ENCODE results near the gene NRXN3.

NRXN3 gene

GRCh38 chr14:79321070-79321469, 1150.9 kb downstream of the NRXN3 start:
- DNase-seq, result no peak

DNA sequence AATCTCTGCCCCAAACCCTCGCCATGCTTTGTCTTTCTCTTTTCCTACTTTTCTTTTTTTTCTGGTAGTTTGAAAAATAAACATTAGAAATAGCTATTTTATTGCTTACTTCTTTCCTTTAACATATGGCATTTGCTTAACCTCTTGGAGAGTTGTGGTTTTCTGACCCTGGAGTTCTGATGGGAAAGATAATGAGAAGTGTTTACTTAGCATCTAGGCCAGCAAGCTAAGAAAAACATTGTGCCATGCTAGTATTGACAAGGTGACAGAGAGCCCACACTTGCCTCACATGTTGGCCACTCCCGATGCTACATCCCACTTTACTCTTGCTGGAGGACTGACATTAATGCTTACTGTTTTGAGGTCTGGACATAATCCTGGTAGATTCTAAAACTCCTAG, 1154.9 kb downstream of the NRXN3 start:
- no peak for DNase-seq

- DNase-seq, result no peak
Observed at GRCh38 chr14:79325557-79325956, 1155.4 kb downstream of the NRXN3 start.

GRCh38 chr14:79328863-79329262, 1158.7 kb downstream of the NRXN3 start:
- DNase-seq, result no peak

DNA sequence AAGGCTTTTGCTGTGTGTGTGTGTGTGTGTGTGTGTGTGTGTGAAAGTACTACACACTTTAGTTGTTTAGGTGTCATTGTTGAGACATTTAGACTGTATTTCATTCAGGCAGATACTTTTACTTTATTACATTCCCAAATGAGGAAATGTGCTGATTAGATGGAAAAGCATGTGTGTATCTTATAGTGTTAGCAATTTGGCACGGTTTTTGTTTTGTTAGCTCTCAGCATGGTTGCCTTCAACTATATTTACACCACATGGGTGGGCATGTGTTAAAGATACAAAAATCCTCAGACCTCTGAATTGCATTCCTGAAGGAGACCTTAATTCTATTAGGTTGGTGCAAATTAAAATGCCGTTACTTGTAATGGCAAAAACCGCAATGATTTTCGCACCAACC, 1161.7 kb downstream of the NRXN3 start:
- no peak for DNase-seq

- DNase-seq, result no peak
Observed at GRCh38 chr14:79332504-79333197, 1162.5 kb downstream of the NRXN3 start.

DNA sequence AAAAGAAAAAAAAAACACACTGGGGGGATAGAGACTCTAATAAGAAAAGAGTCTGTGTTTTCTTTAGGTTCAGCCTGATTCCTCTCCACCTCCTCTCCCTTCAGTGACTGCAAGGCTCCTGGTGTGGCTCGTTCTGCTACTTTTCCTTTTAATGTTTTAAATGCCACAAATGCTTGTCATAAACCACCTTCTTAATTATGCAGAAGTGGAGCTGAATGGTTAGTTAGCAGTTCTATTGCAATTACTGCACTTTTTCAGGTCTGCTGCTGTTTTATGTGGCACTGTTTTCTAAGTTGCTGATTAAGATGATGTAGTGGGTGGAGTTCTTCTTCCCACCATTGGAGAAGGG, 1163.0 kb downstream of the NRXN3 start:
- DNase-seq, result no peak

DNA sequence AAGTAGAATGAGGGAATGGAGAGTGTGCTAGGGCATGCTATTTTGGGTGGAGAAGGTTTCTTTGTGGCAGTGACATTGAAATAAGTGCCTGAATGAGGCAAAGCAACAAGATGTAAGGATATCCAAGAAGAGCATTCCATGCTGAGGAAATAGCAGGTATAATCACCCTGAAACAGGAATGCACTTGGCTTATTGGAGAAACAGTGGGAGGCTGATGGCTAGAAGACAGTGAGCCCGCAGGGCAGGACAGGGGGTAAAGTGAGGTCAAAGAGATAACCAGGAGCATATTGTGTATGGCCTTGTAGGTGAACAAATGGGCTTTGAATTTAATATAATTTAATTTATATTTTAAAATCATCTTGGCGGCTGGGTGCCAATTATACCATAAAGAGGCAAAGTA, 1164.1 kb downstream of the NRXN3 start:
- no peak for DNase-seq

DNA sequence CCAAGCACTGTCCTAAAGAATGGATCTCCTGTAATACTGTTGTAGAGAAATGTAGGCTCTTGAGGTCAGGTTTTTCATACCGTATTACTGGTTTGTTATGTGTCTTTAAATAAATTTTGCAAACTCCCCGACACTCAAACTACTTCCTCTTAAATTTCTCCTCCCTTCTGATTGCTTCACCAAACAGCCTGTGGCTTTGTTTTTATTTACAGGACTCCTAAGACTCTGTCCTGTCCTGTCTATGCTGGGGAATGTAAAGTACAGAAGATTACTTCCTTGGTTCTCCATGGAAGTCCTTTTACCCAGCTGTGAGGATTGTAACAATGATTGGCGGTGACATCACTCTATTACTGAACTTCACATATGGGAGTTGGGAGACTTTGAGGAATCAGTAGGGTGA, 1167.6 kb downstream of the NRXN3 start:
- no peak for DNase-seq

- DNase-seq, result no peak
Observed at GRCh38 chr14:79342942-79343341, 1172.8 kb downstream of the NRXN3 start.

GRCh38 chr14:79351011-79351410, 1180.8 kb downstream of the NRXN3 start:
- DNase-seq, result no peak

GRCh38 chr14:79352076-79352630, 1182.0 kb downstream of the NRXN3 start:
- no peak for DNase-seq

- no peak for DNase-seq
Observed at GRCh38 chr14:79354336-79354735, 1184.2 kb downstream of the NRXN3 start.

DNA sequence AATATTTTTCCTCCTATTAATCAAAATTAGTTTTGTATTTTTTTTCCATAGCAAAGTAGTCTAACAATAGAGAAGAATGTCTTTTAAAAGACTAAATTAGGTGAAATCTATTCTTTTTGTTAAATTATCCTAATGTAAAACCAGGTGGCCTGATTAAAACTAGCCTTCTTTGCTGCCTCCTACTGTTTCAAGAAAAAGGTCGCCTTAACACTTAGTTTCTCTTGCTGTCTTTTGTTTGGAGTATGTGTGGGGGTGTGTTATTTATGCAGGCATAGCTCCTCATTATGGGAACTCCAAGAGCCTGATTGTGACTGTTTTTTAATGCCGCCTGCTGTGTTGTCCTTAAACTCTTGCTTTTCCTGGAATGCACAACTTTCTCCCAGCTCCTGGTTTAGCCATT, 1185.9 kb downstream of the NRXN3 start:
- DNase-seq, result no peak

DNA sequence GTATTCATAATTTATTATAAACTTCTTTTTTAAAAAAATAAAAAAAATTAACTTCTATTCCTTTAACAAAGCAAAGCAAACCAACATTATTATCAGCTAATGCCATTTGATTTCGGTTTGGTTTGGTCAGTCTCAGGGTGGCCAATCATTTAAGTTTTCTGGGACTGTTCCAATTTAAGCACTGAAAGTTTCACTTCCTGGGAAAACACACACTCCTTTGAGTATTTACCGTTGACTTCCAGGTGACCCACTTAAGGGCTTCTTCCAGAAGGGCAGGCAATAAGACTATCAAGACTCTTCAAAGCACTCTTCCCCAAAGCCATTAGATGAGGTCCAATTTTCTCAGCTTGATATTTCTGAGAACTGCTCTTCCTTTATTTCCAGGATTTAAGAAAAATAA, 1187.1 kb downstream of the NRXN3 start:
- no peak for DNase-seq

DNA sequence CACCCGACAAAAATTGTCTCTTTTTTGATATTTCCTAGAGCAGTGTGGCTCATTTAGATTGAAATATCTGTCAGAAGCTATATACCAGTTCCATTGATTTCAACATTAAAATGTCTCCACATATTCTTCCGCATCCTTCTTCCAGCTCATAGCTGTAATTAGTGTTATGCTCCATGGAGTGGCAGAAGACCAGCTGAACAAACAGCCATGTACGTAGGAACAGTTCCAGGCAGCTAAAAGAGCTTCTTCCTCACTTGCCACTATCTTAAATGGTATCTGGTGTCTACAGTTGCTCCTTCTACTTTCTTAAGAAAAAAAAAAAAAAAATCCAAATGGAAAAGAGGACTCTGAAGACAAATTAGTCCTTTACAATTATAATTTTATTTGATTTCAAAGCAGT, 1193.1 kb downstream of the NRXN3 start:
- DNase-seq, result no peak

DNA sequence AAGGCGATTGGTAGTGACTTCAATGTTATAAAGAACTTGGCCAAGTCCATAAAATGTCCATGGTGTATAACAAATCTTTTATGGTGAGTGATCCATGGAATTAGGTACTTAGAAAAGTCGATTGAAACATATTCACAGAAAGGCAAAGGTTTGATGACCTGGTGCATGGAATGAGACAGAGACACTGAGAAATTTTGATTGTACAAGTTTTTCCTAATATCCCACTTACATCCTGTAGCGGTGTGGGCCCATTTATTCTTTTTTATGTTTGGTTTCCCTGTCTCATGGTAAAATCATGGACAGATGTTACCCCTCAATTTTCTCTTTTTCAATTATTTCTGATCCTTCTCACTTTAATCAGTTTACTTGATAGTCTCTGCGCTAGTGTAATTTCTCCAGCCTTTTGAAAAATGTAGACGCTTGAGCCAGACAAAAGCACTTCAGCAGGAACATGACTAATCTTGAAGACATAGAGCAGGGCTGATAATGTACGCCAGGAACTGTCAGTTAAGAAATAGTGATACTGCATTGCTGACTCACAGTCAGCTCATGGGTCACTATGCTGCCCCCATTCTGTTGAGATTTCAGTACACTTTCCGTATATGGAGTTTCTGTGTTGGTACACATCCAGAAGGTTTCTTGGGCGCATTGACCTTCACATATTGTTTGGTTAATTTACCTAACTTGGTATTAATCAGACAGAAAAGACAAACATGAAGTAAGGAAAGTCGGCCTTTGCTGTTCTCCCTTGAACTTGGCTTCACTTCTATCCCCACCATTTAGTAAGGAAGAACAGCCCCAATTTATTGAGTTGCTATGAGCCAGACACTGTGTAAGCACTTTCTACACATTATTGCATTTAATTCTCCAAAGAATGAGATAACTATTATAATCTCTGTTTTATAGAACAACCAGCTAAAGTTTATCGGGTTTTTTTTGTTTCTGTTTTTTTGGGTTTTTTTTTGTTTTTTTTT, 1199.5 kb downstream of the NRXN3 start:
- no peak for DNase-seq

GRCh38 chr14:79370969-79371368, 1200.8 kb downstream of the NRXN3 start:
- no peak for DNase-seq

DNA sequence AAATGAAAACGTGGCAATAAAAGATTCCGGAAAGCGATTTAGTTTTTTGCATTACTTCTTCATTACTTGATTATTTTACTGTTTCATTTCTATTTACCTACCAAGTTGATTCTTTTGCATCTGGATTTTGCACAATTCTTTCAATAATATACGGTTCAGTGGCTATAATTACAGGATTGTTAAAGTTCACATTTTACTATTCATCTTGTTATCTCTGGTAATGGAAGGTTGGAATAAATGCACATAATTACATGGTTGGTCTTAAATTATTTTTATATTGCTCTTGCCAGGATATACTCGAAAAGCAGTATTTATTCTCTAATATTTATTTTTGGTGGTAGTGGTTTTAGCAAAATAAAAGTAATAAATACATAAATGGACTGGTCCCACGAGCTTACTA, 1203.3 kb downstream of the NRXN3 start:
- DNase-seq, result no peak

DNA sequence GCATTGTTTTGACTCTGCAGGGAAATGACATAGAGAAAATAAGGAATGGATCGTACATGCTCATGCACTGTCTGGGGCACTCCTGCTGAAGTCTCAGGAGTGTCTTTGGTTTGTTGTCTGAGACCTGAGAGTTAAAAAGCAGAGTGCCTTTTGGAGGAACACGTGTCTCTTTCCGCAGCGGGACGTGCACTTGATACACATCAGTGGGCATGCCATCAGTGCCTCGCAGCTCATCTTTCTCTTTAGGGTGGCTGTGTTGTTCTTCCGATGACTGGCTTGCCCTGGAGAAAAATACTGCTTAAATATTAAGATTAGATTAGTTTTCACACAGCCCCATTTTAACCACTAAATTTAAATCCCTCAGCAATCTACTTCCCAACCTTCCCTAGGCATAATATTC, 1205.2 kb downstream of the NRXN3 start:
- DNase-seq, result no peak

DNA sequence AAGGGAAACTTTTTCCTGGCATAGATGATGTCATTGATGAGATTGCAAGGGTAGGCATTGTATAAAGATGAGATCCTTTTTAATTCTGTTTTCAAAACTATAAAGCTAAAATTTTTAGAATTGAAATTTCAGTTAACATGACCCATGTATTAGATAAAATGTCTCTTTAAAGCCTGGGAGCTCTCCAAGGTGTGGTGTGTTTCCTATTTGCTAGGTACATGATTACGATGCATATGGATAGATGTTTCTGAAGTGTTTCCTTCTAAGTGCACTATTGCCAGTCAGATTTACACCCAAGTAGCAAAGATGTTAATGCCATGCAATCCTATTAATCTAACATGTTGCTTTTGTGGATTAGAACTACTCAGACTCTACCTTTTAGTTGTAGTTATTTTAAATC, 1206.4 kb downstream of the NRXN3 start:
- no peak for DNase-seq

- no peak for DNase-seq
Observed at GRCh38 chr14:79378020-79378419, 1207.8 kb downstream of the NRXN3 start.

DNA sequence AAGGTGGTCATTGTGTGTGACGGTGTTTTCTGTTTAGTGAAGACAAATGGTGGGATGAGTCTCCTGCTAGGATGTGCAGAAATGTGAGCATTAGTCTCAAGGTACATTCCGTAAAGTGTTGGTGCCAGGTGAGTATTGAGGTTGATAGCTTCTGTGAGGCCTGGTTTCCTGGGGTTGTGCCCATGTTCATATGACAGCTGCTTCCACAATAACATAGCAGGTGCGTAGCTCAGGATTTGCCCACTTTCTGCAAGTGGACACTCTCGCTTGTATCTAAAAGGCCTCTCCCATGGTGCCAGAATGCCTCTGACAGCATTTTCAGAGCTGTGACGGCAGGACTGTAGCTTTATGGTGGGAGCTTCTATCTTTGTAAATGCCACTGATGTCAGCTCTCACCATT, 1209.1 kb downstream of the NRXN3 start:
- DNase-seq, result no peak

- no peak for DNase-seq
Observed at GRCh38 chr14:79383031-79383430, 1212.9 kb downstream of the NRXN3 start.
